Kidney capillary endothelial cell (primary cell): ENCODE results near the gene SPTBN5.

Experiments used
- DNase-seq: peaks from one replicate; pipeline ENCODE4 v3.0.0-alpha.2; 2018; ENCODE audit warnings: low spot score

The SPTBN5 gene

GRCh38 chr15:41801850-41802455 is 91.9 kb downstream of the SPTBN5 start:
- DNase-seq = no peak

GRCh38 chr15:41801185-41801584 is 92.7 kb downstream of the SPTBN5 start:
- DNase-seq = no peak

- no peak for DNase-seq
Observed at GRCh38 chr15:41799488-41799805, 94.4 kb downstream of the SPTBN5 start.

GRCh38 chr15:41798607-41799487 is 95.0 kb downstream of the SPTBN5 start:
- DNase-seq = no peak
